ENCODE data around the gene DNAJC5.

GRCh38 chr20:63967330-63968135 lies 72.6 kb downstream of the DNAJC5 start:
- TF ChIP-seq CTCF (IDR thresholded peaks at IDR 0.05 in 4 of 5, conservative IDR thresholded peaks at IDR 0.05 in 1 of 5) (no peak), POLR2A (IDR thresholded peaks at IDR 0.05) (no peak)
